ENCODE measurements around the gene TMEM271.

The TMEM271 gene, protein sequence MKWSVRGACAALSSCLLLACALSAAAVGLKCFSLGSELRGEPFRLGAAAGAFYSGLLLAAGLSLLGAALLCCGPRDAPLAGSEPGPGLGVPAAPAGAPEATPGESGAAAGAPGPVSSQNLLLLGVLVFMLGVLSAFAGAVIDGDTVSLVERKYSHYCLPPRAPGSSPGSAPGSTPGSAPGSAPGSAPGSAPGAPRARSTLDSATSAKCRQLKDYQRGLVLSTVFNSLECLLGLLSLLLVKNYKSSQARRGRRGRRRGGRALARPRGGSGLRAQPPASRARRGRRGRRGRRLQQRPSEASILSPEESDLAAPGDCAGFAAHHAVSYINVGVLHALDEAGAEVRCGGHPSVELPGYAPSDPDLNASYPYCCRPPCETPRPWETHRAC

GRCh38 chr4:576245-576821 lies at the start of gene TMEM271:
TMEM271 (minus strand) TSS chr4:576295; CDS start chr4:576062, 233 bp downstream.
- no peak for DNase-seq

DNA sequence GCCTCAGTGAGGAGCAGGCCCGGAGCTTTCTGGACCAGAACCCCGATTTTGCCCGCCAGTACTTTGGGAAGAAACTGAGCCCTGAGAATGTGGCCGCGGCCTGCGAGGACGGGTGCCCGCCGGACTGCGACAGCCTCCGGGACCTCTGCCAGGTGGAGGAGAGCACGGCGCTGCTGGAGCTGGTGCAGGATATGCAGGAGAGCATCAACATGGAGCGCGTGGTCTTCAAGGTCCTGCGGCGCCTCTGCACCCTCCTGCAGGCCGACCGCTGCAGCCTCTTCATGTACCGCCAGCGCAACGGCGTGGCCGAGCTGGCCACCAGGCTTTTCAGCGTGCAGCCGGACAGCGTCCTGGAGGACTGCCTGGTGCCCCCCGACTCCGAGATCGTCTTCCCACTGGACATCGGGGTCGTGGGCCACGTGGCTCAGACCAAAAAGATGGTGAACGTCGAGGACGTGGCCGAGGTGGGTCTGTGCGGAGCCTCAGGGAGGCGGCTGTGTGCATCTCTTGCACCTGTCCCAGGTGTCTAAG lies 49.6 kb upstream of the TMEM271 start:
- DNase-seq, result no peak

DNA sequence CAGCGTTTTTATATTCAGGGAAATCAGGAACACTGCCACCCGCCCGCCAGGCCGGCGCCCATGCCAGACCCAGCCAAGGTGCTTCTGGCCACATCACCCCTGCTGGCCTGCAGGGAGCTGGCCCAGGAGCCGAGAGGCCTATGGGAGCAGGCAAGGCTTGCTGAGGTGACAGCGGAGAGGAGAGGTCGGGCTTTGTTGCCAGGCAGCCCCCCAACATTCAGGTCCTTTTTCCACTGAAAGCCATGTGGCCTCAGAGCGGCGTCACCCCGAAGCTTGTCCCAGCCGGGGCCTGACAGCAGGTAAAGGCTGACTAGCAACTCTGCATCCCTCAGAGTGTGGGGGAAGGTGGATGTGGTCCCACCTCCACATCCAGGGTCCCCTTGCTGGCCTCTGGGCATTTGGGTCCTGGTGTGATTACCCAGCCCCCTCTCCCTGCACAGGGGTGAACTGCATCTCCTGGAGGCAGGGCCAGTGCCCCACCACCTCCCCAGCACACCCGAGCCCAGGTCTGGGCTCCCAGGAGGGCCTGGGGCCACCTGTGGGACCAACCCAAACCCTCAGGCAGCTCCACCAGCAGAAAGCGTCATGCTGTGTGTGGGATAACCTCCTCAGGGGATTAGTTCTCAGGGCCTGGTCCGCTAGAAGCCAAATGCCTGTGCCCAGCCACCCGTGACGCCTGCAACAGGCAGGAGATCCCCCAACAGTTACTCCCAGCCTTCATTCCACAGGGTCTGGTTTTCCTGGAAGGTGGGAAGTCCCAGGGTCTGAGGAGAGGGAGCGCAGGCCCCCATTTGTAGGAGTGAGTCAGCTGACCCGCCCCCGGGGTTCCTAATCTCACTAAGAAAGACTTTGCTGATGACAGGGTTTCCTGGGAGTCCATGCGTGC lies 48.9 kb upstream of the TMEM271 start, which contains the start of gene PDE6B:
PDE6B (plus strand) TSS at position 869 of the 886 bp plus-strand sequence. CDS start 54 bp downstream, outside the sequence.
- no peak for DNase-seq

DNA sequence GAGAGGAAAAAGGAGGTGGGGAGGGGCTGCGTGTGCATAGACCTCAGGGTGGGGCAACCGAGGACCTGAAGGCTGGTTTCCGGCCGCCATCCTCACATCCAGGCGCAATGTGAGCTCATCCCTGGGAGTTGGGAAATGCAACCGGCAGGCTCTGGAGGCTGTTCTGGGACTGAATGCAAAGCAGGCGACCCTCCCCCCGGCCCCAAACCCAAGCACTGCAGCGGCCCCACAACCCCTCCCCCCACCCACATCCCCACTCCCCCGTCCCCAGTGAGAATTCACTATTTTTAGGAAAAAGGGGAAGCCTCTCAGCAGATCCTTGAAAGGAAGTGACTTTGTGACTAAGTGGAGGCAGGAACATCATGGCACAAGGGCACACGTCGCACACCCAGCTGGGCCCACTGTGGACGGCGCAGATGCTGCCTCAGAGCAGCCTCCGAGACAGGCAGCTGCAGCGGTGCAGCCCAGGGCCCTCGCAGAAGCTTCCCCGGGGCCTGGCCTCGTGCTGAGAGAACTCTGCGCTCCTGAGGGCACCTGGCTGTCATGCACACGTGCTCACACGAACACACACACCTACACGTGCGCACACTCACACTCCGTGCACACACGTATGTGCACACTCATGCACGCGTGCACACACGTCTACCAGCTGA lies 47.9 kb upstream of the TMEM271 start:
- no peak for DNase-seq

GRCh38 chr4:622996-623913 lies 47.2 kb upstream of the TMEM271 start:
- no peak for DNase-seq

GRCh38 chr4:622071-622995 lies 46.2 kb upstream of the TMEM271 start:
- DNase-seq, result no peak

GRCh38 chr4:621296-622070 lies 45.4 kb upstream of the TMEM271 start:
- DNase-seq, result no peak

GRCh38 chr4:620851-621261 lies 44.8 kb upstream of the TMEM271 start:
- DNase-seq, result no peak

DNA sequence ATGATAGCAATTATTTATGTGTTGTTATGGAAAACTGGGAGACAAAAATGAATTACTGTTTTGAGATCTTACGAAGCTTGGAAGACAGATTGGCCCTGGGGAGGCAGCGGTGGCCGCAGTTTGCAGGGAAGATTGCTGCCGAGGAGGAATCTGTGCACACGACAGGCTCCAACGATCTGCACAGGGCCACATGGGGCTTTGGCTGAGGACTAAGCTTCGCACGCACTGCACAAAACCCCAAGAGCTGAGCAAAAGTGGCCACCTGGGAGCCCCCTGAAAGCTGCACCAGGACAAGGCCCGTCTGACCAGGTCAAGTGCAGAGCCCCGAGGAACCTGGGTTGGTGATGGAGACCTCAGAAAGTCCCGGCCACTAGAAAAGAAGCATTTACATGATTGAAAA lies 44.1 kb upstream of the TMEM271 start:
- no peak for DNase-seq

GRCh38 chr4:617644-618641 lies 41.8 kb upstream of the TMEM271 start:
- DNase-seq, result no peak

DNA sequence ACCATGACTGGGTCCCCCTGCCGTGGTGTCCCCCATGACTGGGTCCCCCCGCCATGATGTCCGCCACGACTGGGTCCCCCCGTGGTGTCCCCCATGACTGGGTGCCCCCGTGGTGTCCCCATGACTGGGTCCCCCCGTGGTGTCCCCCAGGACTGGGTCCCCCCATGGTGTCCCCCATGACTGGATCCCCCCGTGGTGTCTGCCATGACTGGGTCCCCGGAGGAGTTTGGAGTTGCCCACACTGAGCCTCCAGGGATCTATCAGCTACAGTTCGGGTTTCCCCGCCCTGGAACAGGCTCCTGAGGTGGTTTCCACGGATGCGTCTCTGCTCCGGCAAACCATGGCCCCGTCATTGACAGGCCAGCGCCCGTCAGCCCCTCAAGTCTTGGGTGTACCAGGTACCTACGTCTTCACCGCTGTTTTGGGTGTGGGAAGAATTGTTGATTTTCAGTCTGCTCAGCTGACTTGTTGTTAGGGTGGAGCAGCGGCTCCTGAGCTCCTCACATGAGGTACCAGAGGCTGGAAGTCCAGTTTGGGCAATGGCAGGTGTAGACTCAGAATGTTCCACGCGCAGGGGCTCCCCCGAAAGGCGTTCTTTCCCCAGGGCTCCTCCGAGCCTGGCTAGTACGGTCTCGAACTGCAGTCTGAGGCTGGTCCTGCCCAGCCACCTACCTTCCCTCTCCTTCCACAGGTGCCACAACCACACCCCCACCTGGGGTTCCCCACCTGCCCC lies 41.0 kb upstream of the TMEM271 start:
- no peak for DNase-seq

- DNase-seq, result no peak
Observed at GRCh38 chr4:616091-616490, 40.0 kb upstream of the TMEM271 start.

DNA sequence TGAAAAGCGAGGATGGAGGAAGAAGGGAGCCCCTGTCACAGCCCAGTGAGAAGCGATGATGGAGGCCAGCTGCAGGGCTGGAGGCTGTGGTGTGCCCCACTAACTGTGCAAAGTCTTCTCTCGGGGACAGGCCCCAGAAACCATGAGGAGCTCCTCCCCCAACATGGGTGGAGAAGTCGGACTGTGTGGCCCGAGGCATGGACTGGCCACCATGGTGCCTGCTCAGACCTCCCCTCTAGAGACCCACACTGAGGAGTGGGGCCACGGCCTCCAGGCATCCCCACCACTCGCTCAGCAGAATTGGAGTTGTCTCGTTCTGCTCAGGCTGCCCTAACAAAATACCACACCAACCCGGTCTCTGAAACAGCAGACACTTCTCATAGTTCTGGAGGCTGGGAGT lies 37.0 kb upstream of the TMEM271 start:
- no peak for DNase-seq

- DNase-seq, result no peak
Observed at GRCh38 chr4:612749-613125, 36.6 kb upstream of the TMEM271 start.

DNA sequence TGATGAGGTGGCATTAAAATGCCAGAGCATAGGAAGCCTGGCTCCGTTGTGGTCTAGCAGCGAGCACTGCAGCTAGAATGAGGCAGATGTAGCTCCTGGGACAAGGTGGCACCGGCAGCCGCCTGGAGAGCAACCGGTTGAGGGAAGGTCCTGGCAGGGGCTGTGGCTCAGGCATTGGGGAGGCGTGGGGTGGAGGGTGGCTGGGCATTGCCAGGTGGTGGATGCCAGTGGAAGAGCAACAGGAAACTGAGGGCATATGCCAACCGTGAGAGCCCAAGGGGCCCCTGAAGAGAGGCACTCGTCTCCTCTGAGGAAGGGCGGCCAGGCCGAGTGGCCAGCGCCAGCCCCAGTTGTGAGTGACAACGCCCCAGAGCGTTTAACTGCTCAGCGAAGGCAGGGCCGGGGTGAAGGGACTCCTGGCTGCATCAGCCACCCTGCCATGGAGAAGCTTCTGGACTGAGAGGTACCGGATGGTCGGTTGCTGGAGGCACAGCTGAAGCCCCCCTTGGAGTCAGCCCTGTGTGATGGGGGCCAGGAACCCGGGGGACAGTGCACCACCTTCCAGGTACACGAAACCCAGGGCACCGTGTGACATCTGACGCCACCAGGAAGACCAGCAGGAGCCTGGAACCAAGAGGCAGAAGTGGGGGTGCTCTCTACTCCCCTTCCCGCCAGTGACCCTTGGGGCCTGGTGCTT lies 36.1 kb upstream of the TMEM271 start:
- DNase-seq, result no peak

GRCh38 chr4:610411-611261 lies 34.5 kb upstream of the TMEM271 start:
- DNase-seq, result no peak
